HL-60 (cell line): Measurements from ENCODE around the gene MRPL39.

Source experiments
- DNase-seq, 2 experiments: peaks; one replicate each; pipeline ENCODE4 v3.0.0-alpha.2; 2010 to 2020; ENCODE audit warnings: low read depth in 1 of 2, low spot score in 1 of 2
- H3K27ac ChIP-seq: fragments of 250-450 bp; sonication (Bioruptor Pico); replicated peaks from 2 replicates; pipeline ENCODE4 v1.5.1; 2020; ENCODE audit warnings: mild to moderate bottlenecking, moderate library complexity
- H3K27me3 ChIP-seq: fragments of 250-450 bp; sonication (Bioruptor Pico); 2 replicates; pipeline ENCODE4 v1.5.1; 2021; ENCODE audit warnings: mild to moderate bottlenecking, moderate library complexity; ENCODE audit not compliant: insufficient read depth, poor library complexity, severe bottlenecking
- H3K4me3 ChIP-seq: replicated peaks from 2 replicates; pipeline ENCODE4 v1.5.1; 2011; ENCODE audit warnings: mild to moderate bottlenecking, control low read depth, low read length; ENCODE audit not compliant: insufficient read depth
- CTCF ChIP-seq: IDR thresholded peaks from one replicate; pipeline ENCODE4 v1.5.1; 2011; ENCODE audit warnings: low read length, control low read depth, inconsistent platforms; ENCODE audit not compliant: insufficient read depth
- GABPA ChIP-seq: IDR thresholded peaks from 2 replicates; pipeline ENCODE4 v1.6.1; 2012; ENCODE audit warnings: low read depth
- POLR2AphosphoS5 ChIP-seq: IDR thresholded peaks from 2 replicates; pipeline ENCODE4 v1.6.1; 2012; ENCODE audit warnings: low read depth
- REST ChIP-seq: IDR thresholded peaks from 2 replicates; pipeline ENCODE4 v1.6.1; 2012; ENCODE audit warnings: low read depth; ENCODE audit not compliant: insufficient replicate concordance
- SPI1 ChIP-seq: IDR thresholded peaks from 2 replicates; pipeline ENCODE4 v1.6.1; 2012; ENCODE audit warnings: low read depth, mild to moderate bottlenecking, borderline replicate concordance

Gene MRPL39

GRCh38 chr21:25539606-25540005 lies 67.7 kb downstream of the MRPL39 start:
- no peak overlapping the region for H3K27ac ChIP-seq
- no peaks in the 10 kb centered on the region for H3K27me3 ChIP-seq
- no peak for DNase-seq
- TF ChIP-seq REST = no peak
- TF ChIP-seq SPI1 = no peak
- TF ChIP-seq GABPA = no peak
- TF ChIP-seq CTCF = no peak
- TF ChIP-seq POLR2AphosphoS5 = no peak
- no peak overlapping the region for H3K4me3 ChIP-seq

- H3K27ac ChIP-seq = no peak overlapping the region
- no peak overlapping the region for H3K4me3 ChIP-seq
- H3K27me3 ChIP-seq = no peaks in the 10 kb centered on the region
- no peak for DNase-seq
- TF ChIP-seq GABPA = no peak
Observed at GRCh38 chr21:25537174-25537573, 70.1 kb downstream of the MRPL39 start.

- no peak for DNase-seq
- Histone ChIP-seq H3K27ac (no peak overlapping the region), H3K27me3 (no peaks in the 10 kb centered on the region), H3K4me3 (no peak overlapping the region)
- TF ChIP-seq POLR2AphosphoS5 = no peak
- peak; percentile 50 for TF ChIP-seq SPI1
- no peak for TF ChIP-seq REST
Observed at GRCh38 chr21:25536752-25537151, 70.5 kb downstream of the MRPL39 start.

- no peak for TF ChIP-seq GABPA
- no peak for TF ChIP-seq SPI1
- no peak for TF ChIP-seq POLR2AphosphoS5
- no peak for TF ChIP-seq REST
- TF ChIP-seq CTCF = no peak
- H3K27me3 ChIP-seq = no peaks in the 10 kb centered on the region
- no peak overlapping the region for H3K27ac ChIP-seq
- no peak overlapping the region for H3K4me3 ChIP-seq
- no peak for DNase-seq
Observed at GRCh38 chr21:25535849-25536248, 71.4 kb downstream of the MRPL39 start.
